Stimulated activated CD8-positive, alpha-beta memory T cell treated with anti-CD3 and anti-CD28 coated beads, Interleukin-4, amount 100 ng/mL, for 24 hours (primary cell): Measurements from ENCODE around the gene SGTB.

ENCODE experiments used
- DNase-seq: peaks from one replicate; pipeline ENCODE4 v3.0.0-alpha.2; 2020; ENCODE audit warnings: low read depth

SGTB gene

GRCh38 chr5:65721720-65722574 is at the start of gene SGTB, which contains the start of gene NLN:
SGTB (minus strand) TSS chr5:65722109; CDS start chr5:65720807, 1,302 bp downstream.
NLN (plus strand) TSS chr5:65722205; CDS start chr5:65722374, 169 bp downstream.
- DNase-seq = peak; percentile 79

GRCh38 chr5:65771266-65771665 is 49.4 kb upstream of the SGTB start:
- DNase-seq = no peak

GRCh38 chr5:65769539-65769938 is 47.6 kb upstream of the SGTB start:
- DNase-seq = no peak

DNA sequence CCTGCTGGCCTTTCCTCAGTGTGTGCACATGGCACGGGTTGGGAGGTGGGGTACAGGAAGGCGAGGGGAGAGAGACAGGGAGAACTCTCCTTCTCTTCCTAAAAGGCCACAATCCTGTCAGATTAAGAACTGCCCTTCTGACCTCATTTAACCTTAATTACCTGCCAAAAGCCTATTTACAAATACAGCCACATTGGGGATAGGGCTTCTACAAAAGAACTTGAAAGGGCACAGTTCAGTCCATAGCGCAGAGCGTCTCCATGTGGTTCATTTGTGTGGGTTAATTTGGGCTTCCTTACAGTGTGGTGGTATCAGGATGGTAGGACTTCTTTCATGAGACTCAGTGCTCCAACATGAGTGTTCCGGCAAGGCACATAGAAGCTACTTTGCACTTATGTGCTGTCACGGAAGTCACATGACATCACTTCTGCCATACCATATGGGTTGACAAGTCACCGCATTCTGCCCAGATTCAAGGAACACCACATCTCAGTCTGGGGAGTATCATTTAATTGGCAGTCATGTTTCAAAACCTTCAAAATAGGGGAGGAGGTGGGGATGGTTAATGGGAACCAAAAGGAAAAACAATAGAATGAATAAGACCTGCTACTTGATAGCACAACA is 46.9 kb upstream of the SGTB start:
- no peak for DNase-seq

DNA sequence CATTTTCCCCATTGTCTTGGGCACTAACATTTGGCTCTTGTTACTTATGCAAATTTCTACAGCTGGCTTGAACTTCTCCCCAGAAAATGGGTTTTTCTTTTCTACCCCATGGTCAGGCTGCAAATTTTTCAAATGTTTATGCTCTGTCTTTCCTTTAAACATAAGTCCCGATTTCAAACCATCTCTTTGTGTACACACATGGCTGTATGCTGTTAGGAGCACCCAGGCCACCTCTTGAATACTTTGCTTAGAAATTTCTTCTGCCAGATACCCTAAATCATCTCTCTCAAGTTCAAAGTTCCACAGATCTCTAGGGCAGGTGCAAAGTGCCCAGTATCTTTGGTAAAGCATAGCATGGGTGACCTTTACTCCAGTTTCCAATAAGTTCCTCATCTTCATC is 45.7 kb upstream of the SGTB start:
- no peak for DNase-seq

DNA sequence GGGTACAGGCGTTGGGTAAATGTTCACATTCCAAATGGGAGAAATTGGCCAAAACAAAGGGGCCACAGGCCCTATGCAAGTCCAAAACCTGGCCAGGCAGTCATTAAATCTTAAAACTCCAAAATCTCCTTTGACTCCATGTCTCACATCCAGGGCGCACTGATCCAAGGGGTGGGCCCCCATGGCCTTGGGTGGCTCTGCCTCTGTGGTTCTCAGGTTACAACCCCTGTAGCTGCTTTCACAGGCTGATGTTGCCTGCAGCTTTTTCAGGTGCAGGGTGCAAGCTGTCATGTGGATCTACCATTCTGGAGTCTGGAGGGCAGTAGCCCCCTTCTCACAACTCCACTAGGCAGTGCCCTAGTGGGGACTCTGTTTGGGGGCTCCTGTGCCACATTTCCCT is 44.9 kb upstream of the SGTB start:
- DNase-seq = no peak

GRCh38 chr5:65766175-65766574 is 44.3 kb upstream of the SGTB start:
- DNase-seq = no peak

DNA sequence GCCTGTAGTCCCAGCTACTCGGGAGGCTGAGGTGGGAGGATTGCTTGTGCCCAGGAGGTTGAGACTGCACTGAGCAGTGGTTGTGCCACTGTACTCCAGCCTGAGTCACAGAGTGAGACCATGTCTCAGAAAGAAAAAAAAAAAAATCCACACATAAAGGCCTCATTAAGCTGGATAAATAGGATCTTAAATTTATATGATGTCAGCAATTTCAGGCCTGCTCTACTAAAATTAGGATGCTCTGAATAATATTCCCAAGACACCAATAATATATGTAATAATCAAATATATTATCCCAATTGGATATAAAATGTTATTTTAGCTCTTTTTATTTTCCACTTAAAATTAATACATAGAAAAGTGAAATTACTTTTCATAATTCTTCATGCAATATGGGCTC is 43.7 kb upstream of the SGTB start:
- DNase-seq = no peak

DNA sequence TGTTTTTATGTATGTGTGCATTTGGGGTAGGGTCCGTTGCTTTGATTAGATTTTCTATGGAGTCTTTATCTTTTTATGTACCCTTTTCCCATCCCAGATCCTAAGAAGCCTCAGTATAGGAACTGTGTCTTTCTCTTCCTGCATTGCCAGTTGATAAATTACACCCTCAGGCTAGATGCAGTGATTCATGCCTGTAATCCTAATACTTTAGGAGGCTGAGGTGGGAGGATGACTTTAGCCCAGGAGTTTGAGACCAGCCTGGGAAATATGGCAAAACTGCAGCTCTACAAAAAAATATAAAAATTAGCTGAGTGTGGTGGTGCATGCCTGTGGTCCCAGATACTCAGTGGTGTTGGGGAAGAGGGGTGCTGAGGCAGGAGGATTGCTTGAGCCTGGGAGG is 40.3 kb upstream of the SGTB start:
- DNase-seq = no peak

- peak; percentile 6 for DNase-seq
Measured at GRCh38 chr5:65760504-65761275, 38.8 kb upstream of the SGTB start.

DNA sequence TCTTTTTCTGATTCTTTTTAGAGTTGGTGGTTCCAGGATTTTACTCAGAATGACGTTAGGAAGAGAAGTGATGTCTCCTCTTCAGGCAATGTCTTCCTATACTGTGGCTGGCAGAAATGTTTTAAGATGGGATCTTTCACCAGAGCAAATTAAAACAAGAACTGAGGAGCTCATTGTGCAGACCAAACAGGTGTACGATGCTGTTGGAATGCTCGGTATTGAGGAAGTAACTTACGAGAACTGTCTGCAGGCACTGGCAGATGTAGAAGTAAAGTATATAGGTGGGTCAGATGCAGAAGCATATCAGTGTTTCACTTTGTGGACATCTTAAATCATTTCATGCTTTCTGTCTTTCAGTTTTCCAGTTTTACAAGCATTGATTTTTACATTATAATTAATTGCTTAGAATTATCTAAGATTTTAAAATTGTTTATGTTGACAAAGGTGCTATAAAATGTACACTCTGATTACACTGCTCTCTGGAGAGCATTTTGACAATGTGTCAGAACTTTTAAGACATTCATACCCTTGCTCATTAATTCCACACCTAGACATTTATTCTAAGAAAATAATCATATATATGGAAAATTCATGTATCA is 36.7 kb upstream of the SGTB start:
- DNase-seq = no peak

DNA sequence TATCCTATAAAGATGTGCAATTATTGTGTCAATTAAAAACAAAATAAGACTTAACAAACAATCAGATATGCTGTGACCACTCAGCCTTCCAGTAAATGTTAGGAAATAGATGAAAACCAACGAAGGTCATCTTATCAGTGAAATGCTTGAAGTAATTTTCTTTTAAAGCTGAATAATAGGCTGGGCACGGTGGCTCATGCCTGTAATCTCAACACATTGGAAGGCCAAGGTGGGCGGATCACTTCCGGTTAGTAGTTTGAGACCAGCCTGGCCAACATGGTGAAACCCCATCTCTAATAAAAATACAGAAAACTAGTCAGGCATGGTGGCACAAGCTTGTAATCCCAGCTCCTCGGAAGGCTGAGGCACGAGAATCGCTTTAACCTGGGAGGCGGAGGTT is 31.3 kb upstream of the SGTB start:
- DNase-seq = no peak

- DNase-seq = no peak
Measured at GRCh38 chr5:65750938-65751337, 29.0 kb upstream of the SGTB start.

DNA sequence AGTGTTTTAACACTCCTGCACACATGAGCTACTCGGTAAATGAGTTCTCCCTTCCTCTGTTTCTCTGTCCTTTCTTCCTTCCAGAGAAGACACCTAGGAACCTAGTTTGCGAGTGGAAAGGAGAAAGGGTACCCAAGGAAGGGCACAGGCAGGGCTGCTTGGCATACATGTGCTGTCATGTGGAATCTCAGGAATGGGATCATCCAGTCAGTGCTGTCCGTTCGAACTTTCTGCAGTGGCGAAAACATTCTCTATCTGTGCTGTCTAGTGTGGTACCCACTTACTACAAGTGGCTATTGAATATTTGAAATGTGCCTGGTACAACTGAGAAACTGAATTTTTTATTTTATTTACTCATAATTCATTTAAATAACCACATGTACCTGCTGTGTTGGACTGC is 28.0 kb upstream of the SGTB start:
- DNase-seq = no peak

DNA sequence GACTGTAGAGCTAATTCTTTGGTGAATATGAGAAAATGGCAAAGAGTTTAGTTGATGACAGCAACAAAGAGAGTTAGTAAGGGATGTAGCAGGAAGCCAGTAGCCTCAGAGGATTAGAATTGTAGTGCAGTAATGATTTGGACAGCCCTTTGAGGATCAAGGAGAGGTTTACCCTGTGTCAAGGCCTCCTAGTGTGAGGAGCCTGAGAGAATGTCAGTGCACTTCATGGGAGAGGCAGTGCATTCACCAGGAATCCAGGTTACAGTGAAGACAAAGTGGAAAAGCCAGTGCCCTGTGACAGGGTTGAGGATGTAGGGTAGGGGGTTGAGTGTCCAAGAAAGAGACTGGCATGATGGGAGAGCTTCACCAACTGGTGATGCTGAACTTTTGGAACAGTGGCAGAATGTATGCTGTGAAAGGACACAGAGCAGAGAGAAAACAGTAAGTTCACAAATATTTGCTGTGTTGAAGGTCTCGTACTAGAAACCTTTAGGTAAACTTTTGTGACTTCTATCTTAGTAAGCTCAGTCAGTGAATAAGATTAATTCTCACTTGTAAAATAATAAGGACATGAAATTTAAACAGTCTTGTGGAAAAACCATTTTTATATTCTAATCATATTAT is 27.4 kb upstream of the SGTB start:
- no peak for DNase-seq

- DNase-seq = no peak
Measured at GRCh38 chr5:65742565-65743231, 20.8 kb upstream of the SGTB start.

- no peak for DNase-seq
Measured at GRCh38 chr5:65739162-65739561, 17.3 kb upstream of the SGTB start.

DNA sequence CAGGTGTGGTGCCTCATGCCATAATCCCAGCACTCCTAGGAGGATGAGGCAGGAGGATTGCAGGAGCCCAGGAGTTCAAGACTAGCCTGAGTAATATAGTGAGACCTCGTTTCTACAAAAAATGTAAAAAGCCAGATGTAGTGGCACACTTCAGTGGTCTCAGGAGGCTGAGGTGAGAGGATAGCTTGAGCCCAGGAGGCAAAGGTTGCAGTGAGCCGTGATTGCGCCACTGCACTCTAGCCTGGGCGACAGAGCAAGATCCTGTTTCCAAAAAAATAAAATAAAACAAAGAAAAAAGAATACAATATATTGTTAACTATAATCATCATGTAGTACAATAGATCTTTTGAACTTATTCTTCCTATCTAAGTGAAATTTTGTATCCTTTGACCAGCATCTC is 16.4 kb upstream of the SGTB start:
- no peak for DNase-seq

DNA sequence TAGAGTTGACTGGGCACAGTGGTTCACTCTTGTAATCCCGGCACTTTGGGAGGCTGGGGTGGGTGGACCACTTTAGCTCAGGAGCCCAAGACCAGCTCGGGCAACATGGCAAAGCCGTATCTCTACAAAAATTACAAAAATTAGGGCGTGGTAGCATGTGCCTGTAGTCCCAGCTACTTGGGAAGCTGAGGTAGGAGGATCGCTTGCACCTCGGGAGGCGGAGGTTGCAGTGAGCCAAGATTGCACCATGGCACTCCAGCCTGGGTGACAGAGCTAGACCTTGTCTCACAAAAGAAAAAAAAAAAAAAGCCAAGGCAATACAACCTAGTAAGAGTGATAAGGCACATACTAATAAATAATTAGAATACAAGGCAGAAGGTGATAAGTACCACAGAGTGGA is 15.9 kb upstream of the SGTB start:
- DNase-seq = no peak

- no peak for DNase-seq
Measured at GRCh38 chr5:65736011-65736410, 14.1 kb upstream of the SGTB start.

DNA sequence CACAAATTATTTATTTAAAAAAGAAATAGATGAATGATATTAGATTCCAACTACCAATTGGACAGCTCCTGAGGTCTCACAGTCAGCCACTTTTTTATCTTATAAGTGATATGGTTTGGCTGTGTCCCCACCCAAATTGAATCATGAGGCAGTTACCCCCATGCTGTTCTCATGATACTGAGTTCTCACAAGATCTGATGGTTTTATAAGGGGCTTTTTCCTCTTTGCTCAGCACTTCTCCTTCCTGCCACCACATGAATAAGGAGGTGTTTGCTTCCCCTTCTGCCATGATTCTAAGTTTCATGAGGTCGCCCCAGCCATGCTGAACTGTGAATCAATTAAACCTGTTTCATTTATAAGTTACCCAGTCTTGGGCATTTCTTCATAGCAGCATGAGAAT is 13.0 kb upstream of the SGTB start:
- DNase-seq = no peak
